ENCODE measurements around the gene SGPL1.
"Not testable (repeated sequence)": the region's sequence is repeated elsewhere in the genome, so short reads cannot be mapped to it uniquely, and the experiment has no call there.

Gene SGPL1

GRCh38 chr10:70845816-70846215 lies 30.1 kb downstream of the SGPL1 start:
- no peak for DNase-seq

DNA sequence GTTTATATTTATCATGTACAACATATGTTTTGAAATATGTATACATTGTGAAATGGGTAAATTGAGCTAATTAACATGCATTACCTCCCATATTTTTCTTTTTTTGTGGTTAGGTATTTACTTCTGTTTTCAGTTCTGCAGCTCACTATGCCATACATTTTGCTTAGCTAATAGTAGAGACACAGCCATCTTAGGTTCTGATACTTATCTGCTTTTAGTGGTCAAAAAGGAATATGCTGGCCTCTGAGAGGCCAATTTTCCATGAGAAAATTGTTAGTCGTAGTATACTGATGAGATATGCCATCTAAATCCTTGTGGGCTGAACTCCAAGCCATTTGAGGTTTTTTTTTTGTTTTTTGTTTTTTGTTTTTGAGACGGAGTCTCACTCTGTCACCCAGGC lies 31.0 kb downstream of the SGPL1 start:
- DNase-seq, result no peak

- DNase-seq, result no peak
Observed at GRCh38 chr10:70847659-70848360, 32.1 kb downstream of the SGPL1 start.

GRCh38 chr10:70849582-70850016 lies 33.9 kb downstream of the SGPL1 start:
- no peak for DNase-seq

DNA sequence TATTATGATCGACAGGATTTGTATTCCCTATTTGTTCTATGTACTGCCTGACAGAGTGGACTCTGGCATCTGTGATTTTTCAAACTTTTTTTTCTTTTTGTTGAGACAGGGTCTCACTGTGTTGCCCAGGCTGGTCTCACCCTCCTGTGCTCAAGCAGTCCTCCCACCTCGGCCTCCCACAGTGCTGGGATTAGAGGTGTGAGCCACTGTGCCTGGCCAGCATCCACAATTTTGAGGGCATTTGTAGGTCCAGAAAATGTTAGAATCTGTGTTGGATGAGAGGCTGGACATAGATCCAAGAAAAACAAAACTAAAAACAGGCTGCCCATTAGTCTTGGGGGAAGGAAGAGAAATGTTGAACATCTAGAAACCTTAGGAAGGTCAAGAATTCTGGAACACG lies 34.3 kb downstream of the SGPL1 start:
- no peak for DNase-seq

DNA sequence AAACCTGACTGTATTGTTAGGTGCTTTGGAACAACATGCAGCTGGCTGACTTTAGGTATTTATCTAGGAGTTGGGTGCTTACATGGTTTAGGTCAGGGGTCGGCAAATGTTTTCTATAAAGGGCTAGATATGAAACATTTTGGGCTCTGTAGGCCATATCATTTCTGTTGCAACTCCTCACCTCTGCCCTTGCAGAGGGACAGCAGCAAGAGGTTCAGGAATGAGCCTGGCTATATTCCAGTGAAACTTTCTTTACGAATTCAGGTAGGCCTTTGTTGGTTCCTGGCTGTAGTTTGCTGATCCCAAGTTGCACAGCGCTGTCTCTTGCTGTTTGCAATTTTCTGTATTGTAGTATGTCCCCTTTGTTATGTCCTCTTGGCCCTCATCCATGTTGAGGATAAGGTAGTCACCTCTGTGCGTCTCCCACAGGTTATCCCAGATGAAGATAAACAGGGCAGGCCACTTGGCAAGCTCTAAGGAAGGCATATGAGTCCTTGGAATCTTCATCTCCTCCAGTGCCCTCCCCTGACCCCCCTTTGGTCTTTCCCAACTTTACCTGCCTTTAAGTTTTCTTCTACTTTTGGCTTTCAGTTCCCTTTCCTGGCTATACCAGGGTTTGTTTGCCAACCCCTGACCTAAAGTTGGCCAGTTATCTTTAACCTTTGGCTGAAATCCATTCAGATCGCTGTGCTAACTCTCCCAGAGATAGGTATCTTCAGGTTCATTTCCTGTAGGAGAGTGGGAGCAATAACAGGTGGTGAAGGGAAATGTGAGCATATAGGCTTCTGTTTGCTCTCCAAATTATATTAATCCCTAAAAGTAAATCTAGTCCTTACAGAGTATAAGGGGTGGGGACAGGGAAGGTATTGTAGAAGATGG lies 36.1 kb downstream of the SGPL1 start:
- DNase-seq, result no peak

GRCh38 chr10:70853038-70853437 lies 37.3 kb downstream of the SGPL1 start:
- DNase-seq, result no peak

DNA sequence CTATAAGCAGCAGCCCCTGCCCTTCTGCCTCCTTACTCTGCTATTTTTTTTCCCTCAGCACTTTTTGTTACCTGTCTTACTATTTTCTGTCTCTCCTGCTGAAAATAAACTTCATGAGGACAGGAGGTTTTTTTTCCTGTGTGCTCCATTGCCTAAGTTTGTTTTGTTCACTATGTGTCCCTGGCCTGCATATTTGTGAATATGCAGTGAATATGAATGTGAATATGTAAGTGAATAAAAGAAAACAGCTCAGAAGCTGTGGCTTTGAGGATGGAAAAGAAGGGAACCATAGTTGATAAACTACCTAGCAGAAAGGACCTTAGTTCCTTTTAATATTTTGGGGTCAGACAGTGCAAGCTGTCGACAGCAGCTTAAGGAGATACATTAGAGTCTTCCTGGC lies 37.7 kb downstream of the SGPL1 start:
- DNase-seq, result no peak

GRCh38 chr10:70856454-70856853 lies 40.7 kb downstream of the SGPL1 start:
- DNase-seq, result no peak

GRCh38 chr10:70858759-70859158 lies 43.0 kb downstream of the SGPL1 start:
- DNase-seq, result no peak

DNA sequence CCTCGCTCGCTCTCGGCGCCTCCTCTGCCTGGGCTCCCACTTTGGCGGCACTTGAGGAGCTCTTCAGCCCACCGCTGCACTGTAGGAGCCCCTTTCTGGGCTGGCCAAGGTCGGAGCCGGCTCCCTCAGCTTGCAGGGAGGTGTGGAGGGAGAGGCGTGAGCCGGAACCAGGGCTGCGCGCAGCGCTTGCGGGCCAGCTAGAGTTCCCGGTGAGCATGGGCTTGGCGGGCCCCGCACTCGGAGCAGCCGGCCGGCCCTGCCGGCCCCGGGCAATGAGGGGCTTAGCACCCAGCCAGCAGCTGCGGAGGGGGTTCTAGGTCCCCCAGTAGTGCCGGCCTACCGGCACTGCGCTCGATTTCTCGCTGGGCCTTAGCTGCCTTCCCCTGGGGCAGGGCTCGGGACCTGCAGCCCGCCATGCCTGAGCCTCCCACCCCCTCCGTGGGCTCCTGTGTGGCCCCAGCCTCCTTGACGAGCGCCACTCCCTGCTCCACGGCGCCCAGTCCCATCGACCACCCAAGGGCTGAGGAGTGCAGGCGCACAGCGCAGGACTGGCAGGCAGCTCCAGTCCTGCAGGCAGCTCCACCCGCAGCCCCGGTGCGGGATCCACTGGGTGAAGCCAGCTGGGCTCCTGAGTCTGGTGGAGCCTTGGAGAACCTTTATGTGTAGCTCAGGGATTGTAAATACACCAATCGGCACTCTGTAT lies 45.9 kb downstream of the SGPL1 start:
- DNase-seq, result not testable (repeated sequence)

- no peak for DNase-seq
Observed at GRCh38 chr10:70863470-70864160, 47.9 kb downstream of the SGPL1 start.

DNA sequence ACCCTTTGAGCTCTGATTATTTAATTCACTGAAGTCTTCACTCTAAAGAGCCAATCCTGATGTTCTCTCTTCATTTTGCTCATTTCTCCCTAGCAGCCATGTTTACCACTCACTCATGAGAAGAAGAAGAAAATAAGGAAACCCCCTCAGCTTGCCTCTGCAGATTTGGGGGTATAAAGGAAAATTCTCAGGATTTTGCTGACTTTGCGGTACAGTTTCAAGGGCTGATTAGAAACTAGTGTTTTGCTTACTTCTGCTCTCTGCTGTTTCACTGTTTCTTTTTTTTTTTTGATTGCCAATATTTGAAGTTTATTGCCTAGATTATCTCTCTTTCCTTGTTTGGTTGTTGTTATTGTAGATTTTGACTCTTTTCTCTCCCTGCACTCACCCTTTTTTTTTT lies 49.2 kb downstream of the SGPL1 start:
- DNase-seq, result no peak

- DNase-seq, result no peak
Observed at GRCh38 chr10:70866424-70866823, 50.7 kb downstream of the SGPL1 start.

DNA sequence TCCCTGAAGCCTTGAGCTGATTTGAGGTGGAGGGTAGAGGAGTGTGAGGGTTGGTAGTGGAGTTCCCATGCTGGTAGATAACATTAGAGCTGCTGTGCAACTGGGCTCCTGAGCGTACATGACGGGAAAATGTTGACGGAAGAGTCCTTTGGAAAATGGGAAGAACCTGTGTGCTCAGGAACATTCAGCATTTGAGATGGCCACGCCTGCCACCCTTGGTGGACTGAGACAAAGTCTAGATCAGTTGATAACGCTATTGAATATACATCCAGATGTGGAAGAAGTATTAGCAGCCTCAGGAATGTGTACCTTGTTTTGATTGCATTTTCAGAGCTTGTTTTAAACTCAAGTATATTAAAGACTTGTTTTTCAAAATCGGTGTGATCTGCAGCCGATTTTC lies 56.5 kb downstream of the SGPL1 start:
- no peak for DNase-seq

GRCh38 chr10:70874061-70874460 lies 58.3 kb downstream of the SGPL1 start:
- DNase-seq, result no peak

DNA sequence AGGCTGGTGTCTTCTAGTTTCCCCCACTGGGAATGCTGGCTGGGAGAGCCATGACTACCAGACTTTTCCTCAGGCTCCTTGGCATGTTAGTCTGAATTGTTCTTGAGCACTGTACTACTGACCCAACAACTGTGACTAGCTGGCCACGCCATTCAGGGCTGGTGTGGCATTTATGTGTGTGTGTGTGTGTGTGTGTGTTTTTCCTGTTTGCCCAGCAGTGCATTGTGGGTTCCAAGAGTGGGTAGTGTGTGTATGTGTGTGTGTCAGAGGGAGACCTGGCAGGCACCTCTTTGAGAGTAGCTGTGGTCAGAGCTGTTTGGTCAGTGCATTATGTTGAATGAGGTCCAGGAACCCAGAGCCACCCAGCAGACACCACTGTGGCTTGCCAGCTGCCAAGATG lies 63.5 kb downstream of the SGPL1 start:
- DNase-seq, result no peak

- DNase-seq, result peak; percentile 66
Observed at GRCh38 chr10:70880077-70880534, 64.4 kb downstream of the SGPL1 start.

DNA sequence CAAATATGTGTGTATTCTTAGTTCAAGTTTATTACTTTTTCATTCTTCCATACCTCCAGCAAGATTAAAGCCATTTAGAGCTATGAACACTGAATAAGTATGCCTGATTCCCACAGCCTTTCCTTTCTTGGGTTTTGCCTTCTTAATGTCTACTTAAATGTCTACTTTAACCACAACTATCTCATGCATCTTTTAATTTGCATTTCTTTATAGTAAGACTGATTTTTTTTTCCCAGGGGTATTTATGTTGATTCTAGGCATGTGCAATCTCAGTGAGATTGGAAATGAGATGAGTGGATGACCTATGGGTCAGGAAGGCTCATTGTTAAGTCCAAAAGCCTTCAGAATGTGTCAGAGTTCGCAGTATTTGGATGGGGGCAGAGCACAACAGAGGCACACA lies 69.0 kb downstream of the SGPL1 start:
- no peak for DNase-seq

GRCh38 chr10:70885481-70885880 lies 69.7 kb downstream of the SGPL1 start:
- DNase-seq, result no peak

DNA sequence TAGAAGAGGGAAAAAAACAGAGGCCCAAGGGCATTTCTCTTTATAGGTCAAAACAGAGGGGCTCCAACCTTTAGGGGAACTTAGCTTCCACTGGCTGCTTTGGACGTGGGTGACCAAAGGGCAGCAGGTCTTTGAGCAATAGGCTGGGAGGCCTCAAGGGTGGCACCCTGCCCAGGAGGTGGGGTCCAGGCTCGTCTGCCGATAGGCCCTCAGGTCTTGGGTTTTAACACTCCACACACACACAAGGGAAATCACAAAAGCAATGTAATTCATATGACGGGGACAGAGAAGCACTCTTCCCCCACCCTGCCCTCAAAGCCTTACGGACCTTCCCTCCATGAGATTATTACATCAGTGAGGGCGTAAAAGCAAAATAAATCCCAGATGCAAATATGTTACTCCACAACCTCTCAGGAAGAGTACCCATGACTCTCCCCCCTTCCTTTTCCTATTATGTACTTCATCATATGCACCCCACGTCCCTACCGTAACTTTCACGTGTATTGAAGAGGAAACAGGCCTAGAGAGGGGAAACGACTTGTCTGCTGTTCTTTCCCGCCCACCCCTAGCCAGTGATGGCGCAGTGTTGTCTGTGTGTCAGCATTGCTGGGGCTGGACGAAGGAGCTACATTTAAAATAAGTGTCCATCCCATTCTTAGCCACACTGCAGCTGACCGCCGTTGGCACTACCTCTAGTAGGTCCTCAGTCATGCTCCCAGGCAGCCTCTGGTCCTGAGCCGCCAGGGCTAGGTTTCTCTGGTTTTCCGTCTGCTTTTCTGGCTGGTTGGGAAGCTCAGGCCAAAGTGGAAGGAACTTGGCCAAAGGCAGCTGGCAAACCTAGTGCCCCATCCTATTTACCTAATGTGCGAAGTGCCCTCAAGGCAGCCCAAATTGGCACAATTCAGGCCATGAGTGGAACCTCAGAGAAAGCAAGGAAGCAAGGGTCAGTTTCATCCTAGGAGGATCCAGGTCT lies 70.5 kb downstream of the SGPL1 start:
- DNase-seq, result no peak
